ENCODE data around the gene P2RX1.

The P2RX1 gene

DNA sequence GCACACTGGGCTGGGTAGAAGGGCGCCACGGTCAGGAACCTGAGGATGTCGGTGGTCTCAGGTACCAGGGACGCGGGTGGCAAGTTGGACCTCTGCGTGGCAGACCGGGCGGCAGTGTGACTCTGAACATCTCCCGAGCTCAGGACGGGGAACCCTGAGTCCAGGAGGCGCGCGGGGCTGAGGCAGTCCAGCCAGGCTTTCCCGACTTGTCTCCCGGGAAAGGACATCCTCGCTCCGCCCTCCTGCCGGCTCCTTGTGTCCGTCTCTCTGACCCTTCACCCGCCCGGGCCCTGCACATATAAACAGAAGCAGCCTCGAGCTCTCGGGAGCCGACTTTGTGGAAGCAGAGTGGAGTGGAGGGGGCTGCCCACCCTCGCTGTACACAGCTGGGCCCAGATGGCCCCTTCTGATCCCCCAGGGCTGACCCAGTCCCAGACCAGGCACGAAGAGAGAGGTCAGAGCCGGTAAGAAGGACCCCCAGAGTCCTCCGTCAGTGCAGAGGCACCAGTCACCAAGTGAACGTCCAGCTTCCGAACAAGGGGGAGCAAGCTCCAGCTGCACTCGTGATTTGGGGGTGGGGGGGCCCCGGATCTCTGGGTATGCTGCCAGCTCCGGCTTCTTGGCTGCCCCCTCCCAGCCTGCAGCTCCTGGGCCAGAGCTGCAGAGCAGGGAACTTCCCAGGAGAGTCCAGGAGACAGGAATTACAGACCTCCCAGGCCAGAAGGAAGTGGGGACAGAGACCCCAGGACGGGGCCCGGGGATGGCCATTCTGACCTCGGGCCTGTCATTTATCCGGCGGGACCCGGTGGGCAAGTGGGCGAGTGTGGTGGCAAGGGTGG lies 8.5 kb upstream of the P2RX1 start:
- DNase-seq (ENCODE audit: low spot score): no peak

- DNase-seq (ENCODE audit: low spot score): no peak
Observed at GRCh38 chr17:3923466-3924190, 7.4 kb upstream of the P2RX1 start.

DNA sequence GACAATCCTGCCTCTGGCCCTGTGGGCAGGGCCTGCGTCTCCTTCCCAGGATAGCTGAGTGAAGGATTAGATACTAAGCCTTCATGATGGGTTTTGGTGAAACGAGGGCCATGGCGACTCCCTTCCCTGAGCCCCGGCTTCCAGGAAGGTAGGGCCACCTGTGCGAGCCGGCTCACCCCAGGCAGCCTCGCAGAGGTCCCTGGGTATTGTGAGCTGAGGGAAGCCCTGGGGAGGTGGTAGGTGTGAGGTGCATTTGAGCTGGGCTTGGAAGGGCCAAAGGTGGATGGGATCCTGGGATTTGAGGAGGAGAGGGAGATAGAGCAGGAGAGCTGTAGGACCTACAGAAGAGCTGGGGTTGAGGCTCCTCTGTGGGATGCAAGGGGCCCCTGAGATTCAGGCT lies 6.5 kb upstream of the P2RX1 start:
- DNase-seq (ENCODE audit: low spot score): no peak

GRCh38 chr17:3921502-3922319 lies 5.4 kb upstream of the P2RX1 start:
- DNase-seq (ENCODE audit: low spot score): no peak

DNA sequence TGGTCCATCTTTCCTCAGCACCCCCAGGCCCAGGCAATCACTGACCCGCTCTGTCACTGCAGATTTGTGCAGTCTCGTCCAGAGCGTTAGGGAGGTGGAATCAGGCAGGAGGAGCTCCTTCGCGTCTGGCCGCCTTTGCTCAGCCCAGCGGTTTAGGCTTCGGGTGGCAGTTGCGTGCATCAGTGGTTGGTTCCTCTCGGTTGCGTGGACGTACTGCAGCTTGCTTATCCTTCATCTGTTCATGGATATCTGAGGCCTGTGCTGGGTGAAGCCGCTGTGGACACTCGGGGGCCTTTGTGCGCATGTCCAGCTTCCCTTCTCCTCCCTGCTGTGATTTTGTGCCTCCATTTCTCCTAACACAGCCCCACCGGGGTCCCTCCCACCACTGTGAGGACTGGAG lies 4.7 kb upstream of the P2RX1 start:
- DNase-seq (ENCODE audit: low spot score): no peak

- no peak for DNase-seq (ENCODE audit: low spot score)
Observed at GRCh38 chr17:3919123-3919624, 2.9 kb upstream of the P2RX1 start.

DNA sequence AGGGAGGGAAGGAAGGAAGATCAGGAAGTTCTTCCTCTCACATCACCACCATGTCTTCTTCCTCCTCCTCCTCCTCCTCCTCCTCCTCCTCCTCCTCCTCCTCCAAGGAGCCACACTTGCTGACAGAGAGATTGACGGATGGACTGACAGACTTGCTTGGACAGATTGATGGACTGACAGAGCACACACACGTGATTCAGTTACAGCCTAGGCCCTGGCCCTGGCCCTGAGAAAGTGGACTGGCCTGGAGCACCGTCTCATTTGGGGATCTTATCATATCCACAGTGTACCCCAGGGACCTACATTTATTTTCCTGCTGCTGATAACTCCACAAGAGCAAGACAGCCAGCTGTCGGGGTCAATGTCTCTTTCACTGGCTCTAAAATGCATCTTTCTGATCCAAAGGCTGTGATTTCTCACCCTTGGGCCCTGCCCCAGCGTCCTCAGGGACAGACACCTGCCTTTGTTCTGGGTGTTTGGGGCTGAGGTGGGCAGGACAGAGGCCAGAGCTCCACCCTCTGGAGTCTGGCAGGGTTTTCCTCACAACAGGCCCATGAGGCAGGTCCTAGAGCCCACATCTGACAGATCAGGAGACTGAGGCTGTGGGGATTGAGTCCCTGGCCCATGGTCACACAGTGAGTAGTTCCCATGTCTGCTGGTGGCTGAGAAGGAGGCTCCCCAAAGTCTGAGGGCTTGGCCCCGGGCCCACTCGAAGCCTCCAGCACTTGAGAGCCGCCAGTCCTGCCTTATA lies 2.3 kb upstream of the P2RX1 start:
- DNase-seq (ENCODE audit: low spot score): no peak

DNA sequence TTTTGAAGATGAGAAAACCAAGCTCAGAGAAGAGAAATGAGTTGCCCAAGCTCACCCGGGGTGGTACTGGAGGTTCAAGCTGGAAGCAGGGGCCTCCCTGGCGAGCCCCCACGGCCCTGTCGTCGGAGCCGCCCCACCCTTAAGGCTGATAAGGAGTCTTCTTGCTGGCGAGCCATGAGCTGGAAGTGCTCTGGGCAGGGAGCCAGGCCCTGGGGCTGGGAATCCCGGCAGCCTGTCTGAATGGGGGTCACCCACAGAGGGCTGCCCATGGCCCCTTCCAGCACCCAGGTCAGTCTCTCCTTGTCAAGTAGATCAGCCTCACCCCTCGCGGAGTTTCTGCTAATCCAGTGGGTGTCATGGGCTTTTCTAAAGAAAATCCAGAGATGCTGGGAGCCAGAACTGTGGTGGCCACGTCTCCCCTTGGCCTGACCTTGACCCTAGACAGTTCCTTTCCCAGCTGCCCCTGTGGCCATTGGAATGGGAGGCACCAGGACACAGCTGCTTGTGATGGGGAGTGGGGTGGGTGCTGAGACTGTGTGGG lies 1.2 kb upstream of the P2RX1 start:
- no peak for DNase-seq (ENCODE audit: low spot score)

DNA sequence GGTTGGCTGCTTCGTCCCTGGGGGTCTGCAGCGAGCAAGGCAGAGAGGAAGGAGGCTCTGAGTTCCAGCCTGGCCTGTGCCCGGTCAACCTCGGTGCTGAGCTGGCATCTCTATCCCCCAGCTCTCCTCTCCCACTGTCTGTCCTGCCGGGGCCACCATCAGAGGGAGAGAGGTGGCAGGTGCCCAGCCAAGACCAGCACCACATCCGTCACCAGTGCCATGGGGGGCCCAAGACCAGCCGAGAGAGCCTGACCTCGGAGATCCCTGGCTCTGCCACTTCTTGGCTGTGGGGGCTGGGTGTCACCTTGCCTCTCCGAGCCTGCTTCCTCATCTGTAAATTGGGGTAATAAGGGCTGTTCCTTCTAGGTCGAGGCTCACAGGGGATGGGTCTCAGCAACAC lies 560 bp upstream of the P2RX1 start:
- no peak for DNase-seq (ENCODE audit: low spot score)

- DNase-seq (ENCODE audit: low spot score): no peak
Observed at GRCh38 chr17:3915581-3915994, 677 bp downstream of the P2RX1 start.

- DNase-seq (ENCODE audit: low spot score): no peak
Observed at GRCh38 chr17:3914312-3914670, 2.0 kb downstream of the P2RX1 start.

DNA sequence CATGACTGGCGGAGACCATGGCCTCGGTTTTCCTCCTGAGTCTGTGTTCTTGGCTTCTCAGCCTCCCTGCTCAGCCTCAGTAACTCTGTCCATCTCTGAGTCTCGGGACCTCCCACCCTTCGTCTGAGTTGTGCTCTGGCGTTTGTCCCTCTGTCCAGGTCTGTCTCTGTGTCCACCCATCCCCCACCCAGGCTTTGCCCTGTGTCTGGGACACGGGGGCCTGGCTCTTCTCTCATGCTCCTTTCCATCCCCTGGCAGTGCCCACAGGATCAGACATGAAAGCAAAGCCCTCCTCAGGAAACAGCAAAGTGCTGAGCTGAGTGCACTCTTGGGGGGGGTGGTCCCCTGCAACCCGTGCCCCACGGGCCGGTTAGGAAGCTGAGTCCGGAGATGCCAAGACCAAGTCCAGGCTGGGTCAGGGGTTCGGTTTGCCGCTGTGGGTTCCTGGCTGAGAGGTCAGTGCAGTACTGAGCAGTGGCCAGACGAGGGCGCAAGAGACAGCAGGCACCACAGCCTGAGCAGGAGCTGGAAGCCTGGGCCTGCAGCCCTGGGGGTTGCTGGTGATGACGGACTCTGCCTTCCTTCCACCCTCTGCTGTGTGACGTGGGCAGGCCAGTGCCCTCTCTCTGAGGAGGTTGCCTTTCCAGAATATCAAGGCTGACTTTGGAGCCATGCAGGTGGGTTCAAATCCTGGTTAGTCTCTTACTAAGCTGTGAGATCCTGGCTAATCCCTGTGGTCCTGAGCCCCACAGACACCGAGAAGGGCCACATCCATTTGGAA lies 2.5 kb downstream of the P2RX1 start:
- peak; percentile 91 for DNase-seq (ENCODE audit: low spot score)

GRCh38 chr17:3912827-3913226 lies 3.4 kb downstream of the P2RX1 start:
- DNase-seq (ENCODE audit: low spot score): no peak

DNA sequence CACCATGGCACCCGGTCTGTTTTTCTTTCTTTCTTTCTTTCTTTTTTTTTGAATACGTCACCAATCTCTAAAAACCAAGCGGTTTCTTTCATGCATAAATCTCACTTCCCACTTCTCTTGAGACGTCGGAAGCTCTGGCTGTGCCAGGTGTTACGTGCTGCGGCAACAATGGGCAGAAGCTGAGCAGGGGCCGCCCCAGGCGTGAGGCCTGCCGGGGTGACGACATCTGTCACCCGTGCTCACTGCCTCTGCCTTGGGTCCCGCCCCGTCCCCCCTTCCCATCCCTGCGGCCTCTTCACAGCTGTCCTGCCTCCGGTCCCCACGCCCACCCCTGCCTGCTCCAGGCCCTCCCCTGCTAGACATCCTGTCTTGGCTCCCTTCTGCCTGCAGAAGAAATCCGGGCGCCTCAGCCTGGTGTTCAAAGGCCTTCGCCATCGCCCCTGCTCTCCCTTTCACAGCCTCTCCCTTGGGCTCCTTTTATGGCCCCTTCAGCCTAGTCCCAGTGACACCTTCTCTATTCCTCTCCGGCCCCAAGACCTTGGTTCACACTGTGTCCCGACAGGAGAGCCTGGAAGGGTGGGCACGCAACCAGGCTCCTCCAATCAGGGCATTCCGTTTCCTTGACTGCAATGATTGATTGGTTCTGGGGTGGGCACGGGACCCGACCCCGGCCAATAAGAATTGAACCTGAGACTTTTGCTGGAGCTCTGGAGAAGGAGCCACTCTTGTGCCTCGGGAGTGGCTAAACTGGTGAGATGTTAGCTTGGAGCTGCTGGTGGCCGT lies 4.8 kb downstream of the P2RX1 start:
- no peak for DNase-seq (ENCODE audit: low spot score)

GRCh38 chr17:3910420-3911270 lies 5.6 kb downstream of the P2RX1 start:
- no peak for DNase-seq (ENCODE audit: low spot score)

DNA sequence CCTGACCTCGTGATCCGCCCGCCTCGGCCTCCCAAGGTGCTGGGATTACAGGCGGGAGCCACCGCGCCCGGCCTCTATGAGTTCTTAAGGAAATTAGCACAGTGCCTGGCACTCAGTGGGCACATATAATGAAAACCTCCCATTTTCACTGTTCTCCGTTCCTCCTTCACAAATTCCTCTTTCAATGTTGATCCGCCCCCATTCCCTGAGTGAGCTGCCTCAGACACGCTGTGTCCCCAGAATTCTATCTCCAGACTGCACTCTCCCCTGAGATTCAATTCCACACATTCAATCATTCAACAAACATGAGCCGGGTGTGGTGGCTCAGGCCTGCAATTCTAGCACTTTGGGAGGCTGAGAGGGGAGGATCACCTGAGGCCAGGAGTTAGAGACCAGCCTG lies 7.0 kb downstream of the P2RX1 start:
- no peak for DNase-seq (ENCODE audit: low spot score)

GRCh38 chr17:3907483-3908216 lies 8.6 kb downstream of the P2RX1 start:
- DNase-seq (ENCODE audit: low spot score): no peak

- no peak for DNase-seq (ENCODE audit: low spot score)
Observed at GRCh38 chr17:3906881-3907280, 9.4 kb downstream of the P2RX1 start.

All from AG08395 (cell line).